HG03196 (cell line): ENCODE results near the gene SRRT.

Experiments
- ATAC-seq: cut with Tn5 transposase; IDR thresholded peaks from one replicate; pipeline ENCODE4 v1.9.1; 2021; ENCODE audit not compliant: unreplicated experiment

The SRRT gene, protein sequence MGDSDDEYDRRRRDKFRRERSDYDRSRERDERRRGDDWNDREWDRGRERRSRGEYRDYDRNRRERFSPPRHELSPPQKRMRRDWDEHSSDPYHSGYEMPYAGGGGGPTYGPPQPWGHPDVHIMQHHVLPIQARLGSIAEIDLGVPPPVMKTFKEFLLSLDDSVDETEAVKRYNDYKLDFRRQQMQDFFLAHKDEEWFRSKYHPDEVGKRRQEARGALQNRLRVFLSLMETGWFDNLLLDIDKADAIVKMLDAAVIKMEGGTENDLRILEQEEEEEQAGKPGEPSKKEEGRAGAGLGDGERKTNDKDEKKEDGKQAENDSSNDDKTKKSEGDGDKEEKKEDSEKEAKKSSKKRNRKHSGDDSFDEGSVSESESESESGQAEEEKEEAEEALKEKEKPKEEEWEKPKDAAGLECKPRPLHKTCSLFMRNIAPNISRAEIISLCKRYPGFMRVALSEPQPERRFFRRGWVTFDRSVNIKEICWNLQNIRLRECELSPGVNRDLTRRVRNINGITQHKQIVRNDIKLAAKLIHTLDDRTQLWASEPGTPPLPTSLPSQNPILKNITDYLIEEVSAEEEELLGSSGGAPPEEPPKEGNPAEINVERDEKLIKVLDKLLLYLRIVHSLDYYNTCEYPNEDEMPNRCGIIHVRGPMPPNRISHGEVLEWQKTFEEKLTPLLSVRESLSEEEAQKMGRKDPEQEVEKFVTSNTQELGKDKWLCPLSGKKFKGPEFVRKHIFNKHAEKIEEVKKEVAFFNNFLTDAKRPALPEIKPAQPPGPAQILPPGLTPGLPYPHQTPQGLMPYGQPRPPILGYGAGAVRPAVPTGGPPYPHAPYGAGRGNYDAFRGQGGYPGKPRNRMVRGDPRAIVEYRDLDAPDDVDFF

DNA sequence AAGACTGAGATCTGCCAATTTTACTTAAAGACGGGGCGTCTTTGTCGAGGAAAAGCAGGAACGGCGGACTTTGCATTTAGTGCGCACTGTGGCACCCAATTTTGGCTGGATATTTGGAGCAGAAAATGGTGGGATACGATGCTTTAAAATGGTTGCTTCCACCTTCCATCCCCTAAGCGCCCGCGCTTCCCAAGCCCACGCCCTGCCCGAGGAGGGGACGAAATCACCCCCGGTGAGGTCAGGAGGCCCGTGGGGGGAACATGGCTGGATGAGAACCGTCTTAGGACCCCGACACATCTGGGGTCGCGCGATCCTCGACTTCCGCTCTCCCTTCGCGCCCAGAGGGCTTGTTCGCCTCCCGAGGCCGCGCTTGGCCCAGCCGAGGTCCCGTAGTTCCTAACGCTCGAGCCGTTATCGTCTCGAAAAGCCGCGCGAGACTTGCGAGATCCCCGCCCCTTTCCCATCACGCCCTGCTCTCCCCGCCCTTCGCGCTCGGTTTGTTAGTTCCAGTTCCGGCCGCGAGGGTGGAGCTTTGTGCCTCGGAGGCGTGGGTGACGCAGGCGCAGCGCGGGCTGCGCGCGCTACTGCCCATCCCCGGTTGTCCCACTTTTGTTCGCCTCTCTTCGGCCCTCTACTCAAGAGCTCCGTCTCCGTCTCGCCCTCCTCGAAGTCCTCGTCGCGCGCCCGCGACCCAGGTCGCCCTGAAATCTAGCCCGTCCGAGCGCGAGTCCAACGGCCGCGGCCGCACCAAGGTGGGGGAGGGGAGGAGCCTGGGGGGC is at the start of gene SRRT:
Gene SRRT, plus strand, starts transcription at position 527 of the 779 bp plus-strand sequence. CDS start 488 bp downstream, outside the sequence.
- ATAC-seq, result peak; percentile 91

DNA sequence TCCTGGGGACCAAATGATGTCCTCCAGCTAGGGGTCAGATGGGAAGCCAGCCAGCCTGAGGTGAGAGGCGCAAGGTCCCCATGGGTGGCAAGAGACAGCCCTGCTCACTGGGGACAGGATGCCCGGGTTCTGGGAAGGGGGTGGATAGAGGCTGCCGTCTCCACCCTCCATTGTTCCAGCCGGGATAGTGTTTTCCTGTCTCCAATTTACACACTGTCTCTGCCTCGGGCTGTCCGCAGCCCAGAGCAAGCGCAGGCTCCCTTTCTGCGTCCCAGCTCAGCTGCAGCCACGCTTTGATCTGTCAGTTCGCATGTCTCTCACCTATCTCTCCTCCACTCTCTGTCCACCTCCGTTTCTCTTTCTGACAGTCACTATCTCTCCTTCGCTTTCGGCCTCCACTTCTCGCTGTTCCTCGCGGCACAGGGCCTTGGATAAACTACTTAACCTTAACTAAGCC is 49.7 kb upstream of the SRRT start:
- ATAC-seq, result no peak

DNA sequence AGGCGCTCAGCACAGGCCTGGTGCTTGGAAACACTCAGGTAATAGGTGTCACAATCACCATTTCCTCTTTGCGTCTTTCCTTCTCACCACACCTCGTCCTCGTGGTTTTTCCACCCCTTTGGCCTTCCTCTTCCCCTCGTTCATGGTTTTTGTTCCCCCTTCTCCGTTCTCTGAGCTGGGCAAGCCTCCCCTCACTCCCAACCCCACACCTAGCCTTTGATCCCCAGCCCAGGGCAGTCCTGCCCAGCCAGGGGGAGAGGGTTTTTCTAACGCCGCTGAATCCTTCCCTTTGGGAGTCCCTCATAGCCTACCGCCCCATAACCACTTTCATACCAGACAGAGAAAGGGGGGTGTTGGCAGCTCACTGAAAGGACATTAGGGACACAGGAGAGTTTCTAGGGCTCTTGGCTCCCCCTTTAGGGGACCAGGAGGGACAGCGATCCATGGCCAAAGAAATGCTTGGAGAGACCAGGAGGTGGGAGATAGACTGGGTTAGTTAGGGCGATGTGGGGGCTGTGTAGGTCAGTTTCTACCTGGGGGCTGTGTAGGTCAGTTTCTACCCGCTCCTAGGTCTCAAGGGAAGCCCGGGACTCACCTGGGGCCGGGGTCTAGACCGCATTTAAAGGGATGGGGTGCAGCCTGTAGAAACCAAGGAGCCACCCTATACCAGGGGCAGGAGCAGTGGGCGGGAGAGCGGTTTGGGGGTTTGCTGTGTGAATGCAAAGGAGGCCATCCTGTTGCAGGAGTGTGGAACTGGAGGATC is 49.0 kb upstream of the SRRT start:
- ATAC-seq, result no peak

DNA sequence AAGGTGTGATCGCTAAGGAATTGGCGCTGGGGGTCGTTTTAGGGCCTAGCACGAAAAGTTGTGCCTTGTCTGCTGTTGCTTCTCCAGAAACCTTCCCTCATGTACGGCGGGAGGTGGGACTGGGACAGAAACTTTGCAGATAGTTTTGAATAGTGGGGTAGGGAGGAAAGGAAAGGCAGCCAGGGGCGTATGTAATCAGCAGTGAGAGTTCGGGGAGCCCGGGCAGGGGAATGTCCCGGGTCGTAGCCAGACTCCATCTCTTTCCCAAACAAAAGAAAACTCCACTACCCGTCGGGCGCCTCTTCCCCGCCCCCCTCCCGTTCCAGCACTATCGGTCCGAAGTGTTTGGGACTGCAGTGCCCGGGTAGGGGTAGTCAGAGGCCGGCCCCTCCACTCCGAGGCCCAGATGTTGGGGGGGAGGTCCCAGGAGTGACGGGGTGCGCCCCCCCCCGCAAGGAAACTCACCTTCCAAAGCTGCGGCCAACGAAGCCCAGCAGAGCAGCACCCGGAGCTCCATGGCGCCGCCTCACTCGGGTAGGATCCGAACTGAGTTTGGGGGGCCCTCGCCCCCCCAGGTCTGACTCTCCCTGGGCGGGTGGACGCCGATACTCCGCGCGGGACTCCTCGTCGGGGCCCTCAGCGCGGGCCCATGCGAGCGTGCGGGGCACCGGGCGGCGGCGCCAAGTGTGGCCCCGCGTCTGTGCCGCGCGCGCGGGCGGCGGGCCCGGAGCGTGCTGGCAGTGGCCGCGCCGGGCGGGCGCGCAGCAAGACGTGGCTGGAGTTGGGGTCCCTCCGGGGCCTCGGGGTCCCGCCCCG is 48.2 kb upstream of the SRRT start:
- no peak for ATAC-seq

DNA sequence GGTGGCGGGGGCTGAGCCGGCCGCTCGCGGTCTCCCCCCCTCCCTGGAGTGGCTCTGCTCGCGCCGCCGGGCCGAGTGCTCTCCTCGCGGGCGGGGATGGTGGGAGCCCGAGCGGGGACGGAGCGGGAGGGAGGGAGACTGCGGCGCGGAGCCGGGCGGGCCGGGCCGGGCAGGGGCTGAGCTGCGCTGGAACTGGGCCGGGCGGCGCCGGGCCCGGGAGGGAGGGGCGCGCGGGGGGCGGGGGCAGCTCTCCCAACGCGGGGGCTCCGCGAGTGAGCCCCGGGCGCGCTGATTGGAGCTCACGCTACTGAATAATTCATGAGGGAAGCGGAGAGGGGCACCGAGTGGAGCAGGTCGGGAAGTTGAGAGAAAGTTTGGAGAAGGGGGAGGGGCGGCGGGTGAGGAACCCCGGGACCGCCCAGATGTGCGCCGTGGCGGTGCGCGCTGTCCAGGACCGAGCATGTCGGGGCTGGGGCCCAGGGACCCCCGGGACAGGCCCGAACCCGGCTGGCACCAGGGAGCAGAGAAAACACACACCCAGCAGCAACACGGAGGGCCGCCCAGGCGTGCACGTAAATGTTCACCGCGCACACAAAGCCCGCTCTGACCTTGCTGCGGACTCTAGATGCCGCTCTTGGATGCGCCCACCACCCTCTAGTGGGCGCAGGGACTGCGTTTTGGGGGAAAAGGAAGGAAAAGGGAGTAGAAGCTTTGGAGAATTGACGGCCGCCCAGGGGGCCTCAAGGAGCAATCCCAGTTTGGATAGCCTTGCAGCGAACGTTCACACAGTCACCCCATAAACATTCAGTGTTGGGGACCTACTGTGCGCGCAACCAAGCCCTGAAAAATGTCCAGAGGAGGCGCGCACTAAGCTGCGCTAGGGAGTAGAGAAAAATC is 47.3 kb upstream of the SRRT start, which contains the start of gene EPHB4:
Gene EPHB4, minus strand, starts transcription at position 194 of the 897 bp plus-strand sequence. CDS start 493 bp downstream, outside the sequence.
- ATAC-seq, result no peak

DNA sequence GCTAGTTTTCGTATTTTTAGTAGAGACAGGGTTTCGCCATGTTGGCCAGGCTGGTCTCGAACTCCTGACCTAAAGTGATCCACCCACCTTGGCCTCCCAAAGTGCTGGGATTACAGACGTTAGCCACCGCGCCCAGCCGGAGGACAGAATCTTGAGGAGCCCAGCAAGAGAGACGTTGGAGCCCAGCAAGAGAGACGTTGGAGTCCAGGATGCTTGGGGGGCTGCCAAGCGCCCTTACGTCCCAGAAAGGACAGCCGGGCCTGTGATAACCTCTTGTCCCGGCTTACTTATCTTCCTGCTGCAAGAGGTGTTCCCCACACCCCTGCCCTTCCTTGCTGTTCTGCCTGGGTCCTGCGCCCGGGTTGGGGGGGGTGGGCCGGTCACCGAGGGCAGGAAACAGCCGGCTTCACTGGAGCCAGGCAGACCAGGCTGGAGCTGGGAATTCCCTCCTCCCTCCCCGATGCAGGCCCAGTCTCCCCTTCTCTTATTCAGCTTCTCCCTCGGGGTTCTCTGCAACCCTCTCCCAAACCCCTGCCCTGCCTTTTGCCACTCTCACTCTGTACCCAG is 45.7 kb upstream of the SRRT start:
- ATAC-seq, result no peak

DNA sequence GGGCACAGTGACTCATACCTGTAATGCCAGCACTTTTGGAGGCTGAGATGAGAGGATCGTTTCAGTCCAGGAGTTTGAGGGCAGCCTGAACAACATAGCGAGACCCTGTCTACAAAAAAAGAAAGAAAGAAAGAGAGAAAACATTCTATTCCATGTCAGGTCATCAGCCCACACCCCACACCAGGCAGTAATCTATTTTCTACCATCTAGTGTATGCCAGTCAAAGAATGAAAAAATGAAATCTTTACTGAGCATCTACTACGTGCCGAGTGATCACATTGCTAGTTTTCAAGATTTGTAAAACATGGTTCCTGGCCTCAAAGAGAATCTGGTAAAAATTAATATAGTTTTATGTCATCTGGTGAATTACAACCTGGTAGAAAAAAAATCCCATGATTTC is 44.5 kb upstream of the SRRT start:
- ATAC-seq, result no peak

DNA sequence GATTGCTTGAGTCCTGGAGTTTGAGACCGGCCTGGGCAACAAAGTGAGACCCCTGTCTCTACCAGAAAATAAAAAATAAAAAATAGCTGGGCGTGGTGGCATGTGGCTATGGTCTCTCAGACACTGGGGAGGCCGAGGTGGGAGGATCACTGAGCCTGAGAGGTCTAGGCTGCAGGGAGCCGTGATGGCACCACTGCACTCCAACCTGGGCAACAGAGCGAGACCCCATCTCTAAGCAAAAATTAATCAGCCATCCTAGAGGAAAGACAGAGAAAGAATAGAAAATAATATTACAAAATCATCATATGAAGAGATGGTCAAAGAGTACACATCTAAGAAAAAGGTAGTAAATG is 42.6 kb upstream of the SRRT start:
- no peak for ATAC-seq

DNA sequence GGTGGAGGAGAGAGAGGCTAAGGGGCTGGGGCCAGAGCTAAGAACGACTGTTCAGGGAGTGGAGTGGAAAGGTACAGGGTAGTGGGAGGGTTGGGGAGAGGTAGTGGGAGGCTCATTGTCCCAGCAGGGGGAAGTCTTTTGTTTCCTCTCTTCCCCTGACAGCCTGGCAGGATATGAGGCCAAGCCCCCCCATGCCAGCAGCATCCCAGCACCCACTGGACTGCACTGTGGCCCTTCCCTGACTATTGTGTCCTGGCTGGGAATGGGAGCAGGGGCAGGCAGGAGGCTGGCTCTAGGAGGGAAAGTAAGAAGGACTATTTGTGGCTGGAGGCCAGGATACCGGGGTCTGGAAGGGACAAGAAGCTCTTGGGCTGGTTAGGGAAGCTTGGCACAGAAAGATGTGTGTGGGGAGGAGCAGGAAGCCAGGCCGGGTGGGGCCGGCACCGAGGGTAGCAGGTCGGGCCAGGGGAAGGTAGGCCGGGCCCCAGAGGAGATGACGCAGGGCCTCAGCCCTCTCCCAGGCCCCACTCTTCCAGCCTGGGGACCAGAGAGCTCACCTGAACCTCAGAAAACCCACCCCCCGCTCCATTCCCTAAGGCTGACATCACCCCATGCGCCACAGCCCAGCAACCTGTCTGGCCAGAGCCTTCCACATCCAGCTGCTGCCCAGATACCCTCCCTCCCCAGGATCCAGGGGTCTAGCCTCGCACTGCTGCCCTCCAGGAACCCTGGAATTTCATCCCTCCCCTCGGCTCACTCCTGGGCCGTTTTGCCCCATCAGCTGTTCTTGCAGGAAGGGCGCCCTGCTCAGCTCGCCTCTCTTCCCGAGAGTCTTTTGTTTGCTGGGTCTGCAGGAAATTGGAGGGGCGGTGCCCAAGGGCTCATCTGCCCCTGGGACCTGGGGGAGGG is 38.7 kb upstream of the SRRT start:
- no peak for ATAC-seq

DNA sequence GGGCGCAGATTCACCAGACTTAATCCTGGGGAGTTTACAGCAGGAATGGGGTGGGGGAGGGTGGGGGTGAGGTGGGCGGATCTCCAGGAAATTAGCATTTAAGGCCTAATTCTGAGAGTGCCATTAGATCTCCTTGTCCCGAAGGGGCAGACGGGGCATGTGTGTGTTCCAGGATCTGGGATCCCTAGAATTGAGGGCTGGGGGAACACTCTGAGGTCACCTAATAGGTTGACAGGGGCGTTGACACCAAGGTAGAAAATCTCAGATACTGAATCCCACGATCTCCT is 38.1 kb upstream of the SRRT start:
- no peak for ATAC-seq

DNA sequence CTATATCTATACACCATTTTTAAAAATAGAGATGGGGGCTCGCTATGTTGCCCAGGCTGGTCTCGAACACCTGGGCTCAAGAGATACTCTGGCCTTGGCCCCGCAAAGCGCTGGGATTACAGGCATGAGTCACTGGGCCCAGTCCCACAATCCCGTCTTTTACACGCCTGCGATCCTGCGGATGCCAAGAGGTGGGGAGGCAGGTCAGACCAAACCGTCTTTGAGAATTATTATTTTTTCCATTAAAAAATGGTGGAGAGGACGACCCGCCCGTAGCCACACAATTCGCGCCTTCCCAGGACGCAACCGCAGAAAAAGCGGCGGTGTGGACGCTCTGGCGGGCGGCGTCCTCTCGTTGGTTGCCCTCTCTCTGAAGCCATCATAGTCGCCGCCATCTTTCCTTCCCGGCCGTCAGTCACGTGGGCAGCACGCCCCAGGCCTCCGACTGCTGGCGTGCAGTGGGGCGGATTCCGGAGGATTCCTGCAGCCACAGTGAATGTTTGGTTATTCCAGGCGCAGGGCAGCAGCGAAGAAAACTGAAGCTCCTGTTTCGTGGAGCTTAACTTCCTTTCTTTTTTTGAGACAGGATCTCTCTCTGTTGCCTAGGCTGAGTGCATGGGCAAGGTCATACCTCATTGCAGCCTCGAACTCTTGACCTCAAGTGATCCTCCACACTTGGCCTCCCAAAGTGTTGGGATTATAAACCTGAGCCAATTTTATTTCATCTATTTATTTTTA is 37.6 kb upstream of the SRRT start:
- no peak for ATAC-seq

DNA sequence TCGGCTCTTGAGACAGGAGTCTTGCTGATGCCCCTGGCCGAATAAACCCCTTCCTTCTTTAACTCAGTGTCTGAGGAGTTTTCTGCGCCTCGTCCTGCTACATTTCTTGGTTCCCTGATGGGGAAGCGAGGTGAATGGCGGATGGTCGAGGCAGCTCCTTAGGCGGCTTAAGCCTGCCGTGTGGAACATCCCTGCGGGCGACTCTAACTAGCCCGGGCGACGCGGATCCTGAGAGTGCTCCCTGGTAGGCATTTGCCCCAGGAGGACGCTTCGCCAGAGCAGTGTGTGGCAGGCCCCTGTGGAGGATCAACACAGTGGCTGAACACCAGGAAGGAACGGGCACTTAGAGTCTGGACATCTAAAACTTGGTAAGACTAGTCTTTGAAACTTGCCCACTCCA is 35.5 kb upstream of the SRRT start:
- ATAC-seq, result no peak

DNA sequence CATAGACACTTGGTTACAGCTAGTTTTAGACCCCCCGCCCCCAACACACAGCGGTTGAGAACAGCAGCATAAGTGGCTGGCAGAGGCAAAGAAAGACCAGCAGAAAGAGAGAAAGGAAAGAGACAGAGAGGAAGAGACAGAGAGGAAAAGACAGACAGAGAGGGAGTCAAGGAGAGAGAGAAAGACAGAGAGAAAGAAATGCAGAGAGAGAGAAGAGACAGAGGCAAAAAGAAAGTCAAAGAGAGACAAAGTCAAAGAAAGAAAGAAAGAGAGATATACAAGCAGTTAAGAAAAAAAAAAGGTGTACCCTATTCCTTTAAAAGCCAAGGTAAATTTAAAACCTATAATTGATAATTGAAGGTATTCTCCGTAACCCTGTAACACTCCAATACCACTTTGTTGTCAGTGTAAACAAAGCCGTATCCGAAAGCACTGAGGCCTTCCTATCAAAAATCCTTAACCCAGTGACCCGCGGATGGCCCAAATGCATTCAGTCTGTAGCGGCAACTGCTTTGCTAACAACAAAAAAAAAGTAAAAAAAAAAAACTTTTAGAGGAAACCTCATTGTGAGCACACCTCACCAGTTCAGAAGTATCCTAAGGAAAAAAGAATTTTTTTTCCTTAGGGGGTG is 34.3 kb upstream of the SRRT start:
- no peak for ATAC-seq

DNA sequence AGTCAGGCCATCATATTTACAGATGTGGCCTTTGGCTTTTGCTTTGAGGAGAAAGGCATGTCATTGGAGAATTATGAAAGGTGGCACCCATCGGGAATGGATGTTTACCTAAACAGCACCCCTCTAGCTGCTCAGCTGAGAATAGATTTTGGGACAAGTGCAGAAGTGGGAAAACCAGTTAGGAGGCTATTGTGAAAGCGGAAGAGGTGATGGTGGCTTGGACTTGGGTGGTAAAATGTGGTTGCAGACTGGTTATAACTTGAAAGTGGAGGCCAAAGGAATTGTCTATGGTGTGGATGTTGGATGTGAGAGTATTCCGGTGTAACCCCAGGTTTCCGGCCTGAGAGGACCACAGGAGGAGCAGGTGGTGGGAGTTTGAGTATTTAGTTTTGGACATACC is 27.5 kb upstream of the SRRT start:
- no peak for ATAC-seq

DNA sequence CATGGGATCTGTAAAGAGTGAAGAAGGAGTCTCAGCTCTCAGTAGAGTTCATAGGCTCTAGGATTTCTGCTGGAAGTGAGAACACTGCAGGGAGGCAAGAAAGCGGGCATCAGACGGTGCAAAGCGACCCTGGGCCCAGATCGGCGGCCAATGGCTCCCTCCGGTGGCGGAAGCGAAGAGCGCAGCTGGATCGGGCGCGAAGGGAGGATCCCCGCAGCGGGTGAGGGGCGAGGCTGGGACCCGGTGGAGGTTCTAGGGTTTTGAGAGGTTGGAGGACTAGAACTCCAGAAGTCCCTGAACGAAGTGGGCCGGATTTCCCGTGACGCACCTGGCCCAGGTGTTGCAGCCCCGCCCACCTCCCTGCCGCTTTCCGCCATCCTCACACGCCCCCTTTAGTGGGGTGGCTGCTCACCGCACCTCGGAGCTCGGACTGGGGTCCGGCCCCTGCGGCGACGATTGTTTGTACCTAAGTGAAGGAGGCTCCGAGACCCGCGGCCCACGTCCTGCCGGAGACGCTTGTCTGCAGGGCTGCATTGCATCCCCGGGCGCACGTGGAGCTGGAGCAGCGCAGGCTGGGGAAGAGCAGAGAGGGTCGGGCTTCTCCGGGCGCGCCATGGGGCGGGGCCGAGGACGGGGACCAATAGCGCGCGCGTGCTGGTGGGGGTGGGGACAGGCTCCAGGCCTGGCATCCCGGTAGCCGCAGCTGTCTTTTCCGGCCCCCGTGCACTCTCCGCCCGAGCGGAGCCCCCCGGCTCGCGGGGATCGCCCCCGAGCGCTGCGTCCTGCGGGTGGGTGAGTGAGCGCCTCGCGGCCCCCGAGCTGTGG is 22.6 kb upstream of the SRRT start, which contains the start of gene SLC12A9:
Gene SLC12A9, plus strand, starts transcription at position 666 of the 825 bp plus-strand sequence. CDS start 1,485 bp downstream, outside the sequence.
- peak; percentile 73 for ATAC-seq
